ENCODE results near the gene COL4A2. TPM values are rescaled to one million over a fixed set of nuclear protein-coding genes. Genes with fewer than 3 reads are reported as not detected.
"Not testable (repeated sequence)": the region's sequence is repeated elsewhere in the genome, so short reads cannot be mapped to it uniquely, and the experiment has no call there.

The COL4A2 gene
- total RNA-seq, 1 donor from 2014 or later = 332 TPM

- no peak for DNase-seq (ENCODE audit: low spot score)
These were observed 210.6 kb downstream of the COL4A2 start for GRCh38 chr13:110517505-110518225.

GRCh38 chr13:110518226-110518525, 211.1 kb downstream of the COL4A2 start:
- no peak for DNase-seq (ENCODE audit: low spot score)

- no peak for DNase-seq (ENCODE audit: low spot score)
These were observed 211.5 kb downstream of the COL4A2 start for GRCh38 chr13:110518571-110518970.

- no peak for DNase-seq (ENCODE audit: low spot score)
These were observed 212.0 kb downstream of the COL4A2 start for GRCh38 chr13:110519046-110519445.

- DNase-seq (ENCODE audit: low spot score) = no peak
These were observed 212.4 kb downstream of the COL4A2 start for GRCh38 chr13:110519506-110519905.

GRCh38 chr13:110520431-110521295, 213.6 kb downstream of the COL4A2 start:
- peak; percentile 92 for DNase-seq (ENCODE audit: low spot score)

- no peak for DNase-seq (ENCODE audit: low spot score)
These were observed 214.2 kb downstream of the COL4A2 start for GRCh38 chr13:110521296-110521680.

GRCh38 chr13:110521946-110522345, 214.9 kb downstream of the COL4A2 start:
- DNase-seq (ENCODE audit: low spot score) = no peak

GRCh38 chr13:110522721-110523120, 215.6 kb downstream of the COL4A2 start:
- DNase-seq (ENCODE audit: low spot score) = no peak

- DNase-seq (ENCODE audit: low spot score) = no peak
These were observed 216.1 kb downstream of the COL4A2 start for GRCh38 chr13:110523180-110523579.

- no peak for DNase-seq (ENCODE audit: low spot score)
These were observed 216.9 kb downstream of the COL4A2 start for GRCh38 chr13:110523838-110524540.

- peak; percentile 69 for DNase-seq (ENCODE audit: low spot score)
These were observed 217.6 kb downstream of the COL4A2 start for GRCh38 chr13:110524541-110525257.

- DNase-seq (ENCODE audit: low spot score) = no peak
These were observed 218.5 kb downstream of the COL4A2 start for GRCh38 chr13:110525328-110526319.

- no peak for DNase-seq (ENCODE audit: low spot score)
These were observed 221.3 kb downstream of the COL4A2 start for GRCh38 chr13:110528371-110528770.

GRCh38 chr13:110528911-110529310, 221.8 kb downstream of the COL4A2 start:
- DNase-seq (ENCODE audit: low spot score) = no peak

- DNase-seq (ENCODE audit: low spot score) = no peak
These were observed 222.6 kb downstream of the COL4A2 start for GRCh38 chr13:110529522-110530311.

- DNase-seq (ENCODE audit: low spot score) = no peak
These were observed 224.0 kb downstream of the COL4A2 start for GRCh38 chr13:110531100-110531499.

GRCh38 chr13:110531671-110532083, 224.6 kb downstream of the COL4A2 start:
- no peak for DNase-seq (ENCODE audit: low spot score)

GRCh38 chr13:110532258-110532657, 225.2 kb downstream of the COL4A2 start:
- DNase-seq (ENCODE audit: low spot score) = not testable (repeated sequence)
